Activated T-helper 17 cell treated with anti-CD3 and anti-CD28 coated beads, Interleukin-2, amount 50 U/mL, for 72 hours (primary cell): ENCODE data around the gene SLC25A12. TPM values are rescaled to one million over a fixed set of nuclear protein-coding genes. Genes with fewer than 3 reads are reported as not detected.

Experiments used
- ATAC-seq: fragments of 150-1000 bp; cut with Tn5 transposase; replicated peaks from 2 replicates; pipeline ENCODE4 v1.10.0; 2021; ENCODE audit warnings: mild to moderate bottlenecking, moderate library complexity
- H3K27ac Mint-ChIP-seq: one replicate; pipeline ENCODE4 v1.8.0; 2022; ENCODE audit warnings: mixed read lengths
- H3K27me3 Mint-ChIP-seq: one replicate; pipeline ENCODE4 v1.8.0; 2022; ENCODE audit warnings: mixed read lengths
- H3K36me3 Mint-ChIP-seq: one replicate; pipeline ENCODE4 v1.8.0; 2022; ENCODE audit warnings: low read depth, mild to moderate bottlenecking, mixed read lengths
- H3K4me1 Mint-ChIP-seq: one replicate; pipeline ENCODE4 v1.8.0; 2022; ENCODE audit warnings: mixed read lengths
- H3K4me3 Mint-ChIP-seq: one replicate; pipeline ENCODE4 v1.8.0; 2022; ENCODE audit warnings: mild to moderate bottlenecking, mixed read lengths
- H3K9me3 Mint-ChIP-seq: one replicate; pipeline ENCODE4 v1.8.0; 2022; ENCODE audit warnings: mixed read lengths
- total RNA-seq, 2 donors: library from RNA; stranded (reverse); gene quantifications; one replicate each; pipeline ENCODE4 v1.2.3, GENCODE V29; 2022

Gene SLC25A12
- 10 to 100 TPM; 15.2 to 30.1 TPM for total RNA-seq

GRCh38 chr2:171893824-171894611 is at the start of gene SLC25A12:
Gene SLC25A12, minus strand, starts transcription at chr2:171894244. Its CDS starts 30 bp downstream, at chr2:171894214.
- peak; percentile 98 for ATAC-seq
- Mint-ChIP-seq H3K27me3 (no peaks in the 10 kb centered on the region), H3K4me1 (peaks cover 16% of the 10 kb centered on the region), H3K4me3 (peak within 1 kb of the TSS; percentile 94), H3K36me3 (peaks cover 22% of the 10 kb centered on the region), H3K27ac (peak within 1 kb of the TSS; percentile 85), H3K9me3 (no peaks in the 10 kb centered on the region)

- peaks cover 15% of the 10 kb centered on the region for H3K4me1 Mint-ChIP-seq
- peaks cover 13% of the 10 kb centered on the region for H3K36me3 Mint-ChIP-seq
- H3K27me3 Mint-ChIP-seq = no peaks in the 10 kb centered on the region
These were observed 47.3 kb upstream of the SLC25A12 start for GRCh38 chr2:171941316-171941699.

GRCh38 chr2:171939743-171940071 is 45.7 kb upstream of the SLC25A12 start:
- H3K4me3 Mint-ChIP-seq = no peak overlapping the region
- H3K9me3 Mint-ChIP-seq = no peaks in the 10 kb centered on the region
- H3K36me3 Mint-ChIP-seq = peaks cover 22% of the 10 kb centered on the region
- no peak overlapping the region for H3K27ac Mint-ChIP-seq
- ATAC-seq = no peak
- peaks cover 22% of the 10 kb centered on the region for H3K4me1 Mint-ChIP-seq
- H3K27me3 Mint-ChIP-seq = no peaks in the 10 kb centered on the region

More at GRCh38 chr2:171941316-171941699, 47.3 kb upstream of the SLC25A12 start:
- Mint-ChIP-seq H3K4me3 (no peak overlapping the region), H3K9me3 (no peaks in the 10 kb centered on the region), H3K27ac (no peak overlapping the region)
- no peak for ATAC-seq

- H3K9me3 Mint-ChIP-seq = no peaks in the 10 kb centered on the region
- peaks cover 22% of the 10 kb centered on the region for H3K36me3 Mint-ChIP-seq
- peaks cover 26% of the 10 kb centered on the region for H3K4me1 Mint-ChIP-seq
- H3K4me3 Mint-ChIP-seq = no peak overlapping the region
- H3K27ac Mint-ChIP-seq = no peak overlapping the region
- H3K27me3 Mint-ChIP-seq = no peaks in the 10 kb centered on the region
- ATAC-seq = no peak
These were observed 45.2 kb upstream of the SLC25A12 start for GRCh38 chr2:171939058-171939742.

- Mint-ChIP-seq H3K9me3 (no peaks in the 10 kb centered on the region), H3K4me3 (no peak overlapping the region), H3K27me3 (no peaks in the 10 kb centered on the region), H3K36me3 (peaks cover 80% of the 10 kb centered on the region), H3K4me1 (peaks cover 24% of the 10 kb centered on the region), H3K27ac (no peak overlapping the region)
- no peak for ATAC-seq
These were observed 36.3 kb upstream of the SLC25A12 start for GRCh38 chr2:171930385-171930784.

GRCh38 chr2:171924170-171924942 is 30.3 kb upstream of the SLC25A12 start:
- no peak for ATAC-seq
- Mint-ChIP-seq H3K27me3 (no peaks in the 10 kb centered on the region), H3K36me3 (peaks cover 61% of the 10 kb centered on the region), H3K27ac (peak overlapping the region; percentile 13), H3K4me1 (peaks cover 14% of the 10 kb centered on the region), H3K4me3 (peak overlapping the region; percentile 93), H3K9me3 (no peaks in the 10 kb centered on the region)

DNA sequence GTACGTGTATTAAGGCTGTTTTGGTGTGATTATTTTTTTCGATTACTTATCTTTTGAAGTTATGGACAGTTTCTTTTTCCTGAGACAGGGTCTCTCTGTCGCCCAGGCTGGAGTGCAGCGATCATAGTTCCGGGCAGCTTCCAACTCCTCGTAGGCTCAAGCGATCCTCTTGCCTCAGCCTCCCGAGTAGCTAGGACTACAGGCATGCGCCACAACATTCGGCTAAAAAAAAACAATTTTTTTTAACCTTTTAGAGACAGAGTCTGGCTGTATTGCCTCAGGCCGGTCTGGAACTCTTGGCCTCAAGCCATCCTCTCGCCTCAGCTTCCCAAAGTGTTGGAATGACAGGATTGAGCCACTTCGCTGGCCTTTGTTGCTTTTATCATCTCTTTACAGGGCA is 29.2 kb upstream of the SLC25A12 start:
- no peaks in the 10 kb centered on the region for H3K9me3 Mint-ChIP-seq
- no peak for ATAC-seq
- H3K4me1 Mint-ChIP-seq = peaks cover 6% of the 10 kb centered on the region
- no peaks in the 10 kb centered on the region for H3K27me3 Mint-ChIP-seq
- peak overlapping the region; percentile 93 for H3K4me3 Mint-ChIP-seq
- H3K36me3 Mint-ChIP-seq = peaks cover 50% of the 10 kb centered on the region
- peak overlapping the region; percentile 94 for H3K27ac Mint-ChIP-seq

DNA sequence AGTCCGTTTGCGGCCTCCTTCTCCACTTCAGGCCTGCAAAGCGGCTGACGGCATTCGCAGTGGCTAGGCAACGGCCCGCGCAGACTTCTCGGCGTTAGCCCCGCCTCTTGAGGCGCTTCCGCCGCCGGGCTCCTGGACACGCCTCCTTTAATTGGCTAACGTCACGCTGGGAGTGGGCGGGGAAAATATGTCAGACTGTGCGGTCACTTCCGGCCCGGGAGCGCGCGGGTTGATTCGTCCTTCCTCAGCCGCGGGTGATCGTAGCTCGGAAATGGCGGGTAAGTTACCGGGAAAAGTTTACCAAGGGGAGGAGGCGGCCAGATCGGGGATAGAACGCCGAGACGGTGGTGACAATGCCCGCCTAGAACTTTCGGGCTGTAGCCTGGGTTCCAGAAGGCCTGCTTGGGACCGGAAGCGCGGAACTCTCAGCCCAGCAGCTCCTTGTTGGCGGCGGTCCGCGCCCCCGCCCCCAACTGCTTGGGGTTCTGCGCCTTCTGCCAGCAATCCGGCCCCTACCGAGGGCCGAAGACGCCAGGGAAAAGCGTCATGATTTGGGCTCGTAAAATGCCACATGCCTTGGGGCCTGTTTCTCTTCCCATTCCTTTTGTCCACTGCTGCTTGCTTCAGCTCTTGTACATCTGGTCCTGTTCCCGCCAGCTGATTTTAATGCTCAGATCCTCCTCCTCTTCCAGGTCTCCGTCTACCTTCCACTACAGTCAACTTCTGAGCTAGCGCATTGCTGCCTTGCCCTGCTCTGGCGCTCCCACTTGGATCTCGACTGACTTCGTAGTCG is 28.4 kb upstream of the SLC25A12 start, which contains the start of gene HAT1:
TSS of gene HAT1 (plus strand) at position 232 of the 793 bp plus-strand sequence. CDS start at position 272, 40 bp downstream.
- ATAC-seq = peak; percentile 98
- no peaks in the 10 kb centered on the region for H3K9me3 Mint-ChIP-seq
- H3K27ac Mint-ChIP-seq = peak within 1 kb of the TSS; percentile 94

DNA sequence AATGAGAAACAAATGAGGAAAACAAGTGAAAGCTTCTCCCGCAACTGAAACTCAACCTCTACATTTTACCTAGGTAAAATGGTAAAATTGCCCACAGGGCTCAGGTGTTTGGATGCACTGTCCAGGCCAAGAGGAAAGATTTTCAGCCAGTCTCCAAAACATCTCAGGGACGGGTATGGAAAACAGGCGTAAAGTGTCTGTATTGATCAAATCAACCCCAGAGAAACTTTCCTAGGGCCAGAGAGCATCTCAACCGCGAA is 27.9 kb upstream of the SLC25A12 start:
- Mint-ChIP-seq H3K4me3 (peak overlapping the region; percentile 93), H3K4me1 (peaks cover 6% of the 10 kb centered on the region), H3K36me3 (peaks cover 37% of the 10 kb centered on the region), H3K27me3 (no peaks in the 10 kb centered on the region), H3K9me3 (no peaks in the 10 kb centered on the region), H3K27ac (peak overlapping the region; percentile 94)
- peak; percentile 30 for ATAC-seq

More for the DNA sequence above, 28.4 kb upstream of the SLC25A12 start, which contains the start of gene HAT1:
- Mint-ChIP-seq H3K4me3 (peak within 1 kb of the TSS; percentile 93), H3K36me3 (peaks cover 42% of the 10 kb centered on the region), H3K27me3 (no peaks in the 10 kb centered on the region), H3K4me1 (peaks cover 6% of the 10 kb centered on the region)

DNA sequence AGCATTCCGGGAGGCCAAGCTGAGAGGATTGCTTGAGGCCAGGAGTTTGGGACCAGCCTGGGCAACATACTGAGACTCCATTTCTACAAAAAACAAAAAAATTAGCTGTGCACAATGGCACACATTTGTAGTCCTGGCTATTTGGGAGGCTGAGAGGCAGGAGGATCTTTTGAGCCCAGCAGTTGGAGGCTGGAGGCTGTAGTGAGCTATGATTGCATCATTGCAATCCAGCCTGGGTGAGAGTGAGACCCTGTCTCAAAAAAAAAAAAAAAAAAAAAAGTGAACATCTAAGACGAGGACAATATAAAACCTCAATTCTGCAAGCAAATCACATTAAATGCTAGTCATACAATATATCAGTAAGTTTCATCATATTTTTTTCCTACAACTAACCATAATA is 25.4 kb upstream of the SLC25A12 start:
- H3K4me1 Mint-ChIP-seq = peaks cover 6% of the 10 kb centered on the region
- H3K4me3 Mint-ChIP-seq = no peak overlapping the region
- H3K27ac Mint-ChIP-seq = no peak overlapping the region
- no peaks in the 10 kb centered on the region for H3K27me3 Mint-ChIP-seq
- ATAC-seq = no peak
- no peaks in the 10 kb centered on the region for H3K9me3 Mint-ChIP-seq
- peaks cover 14% of the 10 kb centered on the region for H3K36me3 Mint-ChIP-seq

DNA sequence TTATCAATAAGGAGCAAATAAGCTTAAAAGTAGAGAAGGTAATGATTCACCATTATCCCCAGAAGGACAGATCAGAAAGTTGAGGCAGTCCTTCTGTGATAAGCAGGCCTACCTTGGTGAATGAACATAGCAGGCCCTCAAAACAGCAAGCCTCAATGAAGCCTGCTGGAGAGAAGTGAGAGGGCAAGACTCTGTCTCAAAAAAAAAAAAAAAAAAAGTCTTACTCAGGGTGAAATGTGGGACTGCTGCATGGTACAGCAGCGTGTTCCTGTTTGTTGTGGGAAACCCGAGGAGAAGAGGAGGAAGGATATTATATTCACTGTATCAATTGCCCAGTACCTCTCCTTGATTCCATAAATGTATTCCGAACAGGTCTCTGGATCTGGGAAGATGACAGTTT is 19.5 kb upstream of the SLC25A12 start:
- Mint-ChIP-seq H3K9me3 (no peaks in the 10 kb centered on the region), H3K4me1 (peaks cover 4% of the 10 kb centered on the region), H3K27ac (no peak overlapping the region), H3K36me3 (no peaks in the 10 kb centered on the region), H3K4me3 (no peak overlapping the region), H3K27me3 (no peaks in the 10 kb centered on the region)
- no peak for ATAC-seq

DNA sequence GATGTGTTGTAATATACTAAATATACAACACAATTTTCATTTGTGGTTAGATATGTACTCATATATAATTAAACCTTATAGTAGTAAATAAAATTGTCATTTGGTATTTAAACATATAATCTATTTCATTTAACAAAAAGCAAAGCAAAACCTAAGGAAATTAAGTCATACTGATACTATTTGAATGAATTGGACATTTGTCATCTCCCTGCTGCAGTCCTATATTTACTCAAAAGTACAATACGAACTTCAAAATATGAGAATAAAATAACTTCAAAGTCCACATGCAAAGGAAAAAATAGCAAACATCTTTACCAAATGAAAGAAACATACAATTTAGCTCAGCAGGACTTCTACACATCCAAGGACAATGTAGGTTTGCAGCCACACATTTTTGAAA is 16.4 kb upstream of the SLC25A12 start:
- no peaks in the 10 kb centered on the region for H3K27me3 Mint-ChIP-seq
- ATAC-seq = peak; percentile 64
- H3K36me3 Mint-ChIP-seq = no peaks in the 10 kb centered on the region
- H3K4me3 Mint-ChIP-seq = no peak overlapping the region
- peaks cover 4% of the 10 kb centered on the region for H3K4me1 Mint-ChIP-seq
- no peaks in the 10 kb centered on the region for H3K9me3 Mint-ChIP-seq
- H3K27ac Mint-ChIP-seq = no peak overlapping the region

- no peak overlapping the region for H3K27ac Mint-ChIP-seq
These were observed 15.2 kb upstream of the SLC25A12 start for GRCh38 chr2:171909266-171909665.

DNA sequence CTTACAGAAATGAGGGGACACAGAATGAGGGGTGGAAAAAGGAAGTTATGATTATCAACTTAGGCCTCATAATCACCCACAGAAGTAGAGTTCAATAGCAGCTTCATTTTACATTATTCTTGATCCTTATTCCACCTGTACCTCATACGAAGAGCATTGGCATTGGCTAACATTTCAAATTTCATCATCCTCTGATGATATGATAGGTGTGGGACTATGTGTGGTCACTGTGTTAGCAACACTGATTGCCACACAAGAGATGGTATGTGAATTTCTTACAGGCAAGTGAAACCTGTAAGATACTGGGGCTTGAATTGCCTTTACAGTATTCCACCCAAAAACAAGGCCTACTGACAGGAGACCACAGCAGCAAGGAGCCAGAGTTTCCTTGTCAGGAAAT is 14.2 kb upstream of the SLC25A12 start:
- Mint-ChIP-seq H3K27ac (no peak overlapping the region), H3K4me1 (peaks cover 4% of the 10 kb centered on the region), H3K9me3 (no peaks in the 10 kb centered on the region), H3K27me3 (peaks cover 8% of the 10 kb centered on the region), H3K36me3 (no peaks in the 10 kb centered on the region), H3K4me3 (no peak overlapping the region)
- ATAC-seq = no peak

More at GRCh38 chr2:171909266-171909665, 15.2 kb upstream of the SLC25A12 start:
- peaks cover 4% of the 10 kb centered on the region for H3K27me3 Mint-ChIP-seq
- no peak overlapping the region for H3K4me3 Mint-ChIP-seq
- no peaks in the 10 kb centered on the region for H3K9me3 Mint-ChIP-seq
- no peaks in the 10 kb centered on the region for H3K36me3 Mint-ChIP-seq
- H3K4me1 Mint-ChIP-seq = peaks cover 4% of the 10 kb centered on the region
- no peak for ATAC-seq
